ENCODE results near the gene GOLGA8M.
"Not testable (repeated sequence)": the region's sequence is repeated elsewhere in the genome, so short reads cannot be mapped to it uniquely, and the experiment has no call there.

The GOLGA8M gene, protein sequence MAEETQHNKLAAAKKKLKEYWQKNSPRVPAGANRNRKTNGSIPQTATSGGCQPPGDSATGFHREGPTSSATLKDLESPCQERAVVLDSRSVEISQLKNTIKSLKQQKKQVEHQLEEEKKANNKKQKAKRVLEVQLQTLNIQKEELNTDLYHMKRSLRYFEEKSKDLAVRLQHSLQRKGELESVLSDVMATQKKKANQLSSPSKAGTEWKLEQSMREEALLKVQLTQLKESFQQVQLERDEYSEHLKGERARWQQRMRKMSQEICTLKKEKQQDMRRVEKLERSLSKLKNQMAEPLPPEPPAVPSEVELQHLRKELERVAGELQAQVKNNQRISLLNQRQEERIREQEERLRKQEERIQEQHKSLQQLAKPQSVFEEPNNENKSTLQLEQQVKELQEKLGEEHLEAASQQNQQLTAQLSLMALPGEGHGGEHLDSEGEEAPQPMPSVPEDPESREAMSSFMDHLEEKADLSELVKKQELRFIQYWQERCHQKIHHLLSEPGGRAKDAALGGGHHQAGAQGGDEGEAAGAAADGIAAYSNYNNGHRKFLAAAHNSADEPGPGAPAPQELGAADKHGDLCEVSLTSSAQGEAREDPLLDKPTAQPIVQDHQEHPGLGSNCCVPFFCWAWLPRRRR

GRCh38 chr15:28712270-28712669, at the start of gene GOLGA8M:
TSS of gene GOLGA8M (minus strand) at chr15:28712421. CDS start at chr15:28712323, 98 bp downstream.
- H3K9me3 ChIP-seq (ENCODE audit: severe bottlenecking); H3K27ac ChIP-seq (ENCODE audit: poor library complexity, severe bottlenecking); ATAC-seq (ENCODE audit: low read depth); DNase-seq (ENCODE audit: low spot score); H3K27me3 ChIP-seq (ENCODE audit: insufficient read depth, poor library complexity, severe bottlenecking); H3K4me1 ChIP-seq (ENCODE audit: insufficient read depth, poor library complexity, severe bottlenecking); H3K4me3 ChIP-seq (ENCODE audit: severe bottlenecking); H3K36me3 ChIP-seq (ENCODE audit: low read depth): not testable (repeated sequence)

- not testable (repeated sequence) for DNase-seq (ENCODE audit: low spot score); ATAC-seq (ENCODE audit: low read depth); H3K4me1 ChIP-seq (ENCODE audit: insufficient read depth, poor library complexity, severe bottlenecking); H3K36me3 ChIP-seq (ENCODE audit: low read depth); H3K27ac ChIP-seq (ENCODE audit: poor library complexity, severe bottlenecking); H3K4me3 ChIP-seq (ENCODE audit: severe bottlenecking); H3K27me3 ChIP-seq (ENCODE audit: insufficient read depth, poor library complexity, severe bottlenecking); H3K9me3 ChIP-seq (ENCODE audit: severe bottlenecking)
Observed at GRCh38 chr15:28742890-28743289, 30.7 kb upstream of the GOLGA8M start.

DNA sequence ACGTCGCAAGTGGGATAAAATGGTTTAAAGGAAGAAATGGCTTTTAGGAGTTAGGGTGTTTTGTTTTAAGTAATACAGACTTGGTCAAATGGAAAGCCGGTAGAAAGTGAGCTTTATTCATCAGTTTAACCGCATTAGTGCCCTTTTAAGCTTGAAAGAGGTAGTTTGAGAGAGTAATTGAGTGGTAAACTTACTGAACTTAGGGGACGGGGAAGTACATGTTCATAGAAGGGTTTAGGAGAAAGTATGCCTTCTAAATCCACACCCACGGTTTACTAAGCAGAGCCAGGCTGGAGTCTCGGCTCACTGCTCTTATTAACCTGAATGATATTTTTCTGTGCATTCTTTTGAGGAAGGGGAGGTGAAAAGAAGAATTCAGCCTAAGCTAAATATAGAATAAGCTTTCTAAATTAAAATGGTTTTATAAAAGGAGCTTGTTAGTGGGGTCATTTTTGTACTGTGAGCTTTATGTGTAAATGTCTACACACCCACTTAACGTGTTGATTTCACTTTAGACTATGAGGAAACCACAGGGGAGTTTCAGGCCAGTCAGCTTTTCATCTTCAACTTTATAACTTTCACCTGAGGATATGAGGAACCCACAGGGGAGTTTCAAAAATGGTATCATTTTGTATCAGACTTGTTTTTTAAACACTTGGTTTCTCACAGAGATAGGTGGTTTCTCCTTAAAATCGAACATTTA, 26.5 kb upstream of the GOLGA8M start:
- not testable (repeated sequence) for H3K36me3 ChIP-seq (ENCODE audit: low read depth); H3K9me3 ChIP-seq (ENCODE audit: severe bottlenecking); H3K27ac ChIP-seq (ENCODE audit: poor library complexity, severe bottlenecking); ATAC-seq (ENCODE audit: low read depth); DNase-seq (ENCODE audit: low spot score); H3K27me3 ChIP-seq (ENCODE audit: insufficient read depth, poor library complexity, severe bottlenecking); H3K4me1 ChIP-seq (ENCODE audit: insufficient read depth, poor library complexity, severe bottlenecking)
- peak overlapping the region; percentile 9 for H3K4me3 ChIP-seq (ENCODE audit: severe bottlenecking)

GRCh38 chr15:28738200-28738561, 26.0 kb upstream of the GOLGA8M start:
- ATAC-seq (ENCODE audit: low read depth), result peak; percentile 66
- H3K4me1 ChIP-seq (ENCODE audit: insufficient read depth, poor library complexity, severe bottlenecking); DNase-seq (ENCODE audit: low spot score); H3K27ac ChIP-seq (ENCODE audit: poor library complexity, severe bottlenecking); H3K9me3 ChIP-seq (ENCODE audit: severe bottlenecking); H3K27me3 ChIP-seq (ENCODE audit: insufficient read depth, poor library complexity, severe bottlenecking); H3K36me3 ChIP-seq (ENCODE audit: low read depth): not testable (repeated sequence)
- H3K4me3 ChIP-seq (ENCODE audit: severe bottlenecking), result peak overlapping the region; percentile 93

DNA sequence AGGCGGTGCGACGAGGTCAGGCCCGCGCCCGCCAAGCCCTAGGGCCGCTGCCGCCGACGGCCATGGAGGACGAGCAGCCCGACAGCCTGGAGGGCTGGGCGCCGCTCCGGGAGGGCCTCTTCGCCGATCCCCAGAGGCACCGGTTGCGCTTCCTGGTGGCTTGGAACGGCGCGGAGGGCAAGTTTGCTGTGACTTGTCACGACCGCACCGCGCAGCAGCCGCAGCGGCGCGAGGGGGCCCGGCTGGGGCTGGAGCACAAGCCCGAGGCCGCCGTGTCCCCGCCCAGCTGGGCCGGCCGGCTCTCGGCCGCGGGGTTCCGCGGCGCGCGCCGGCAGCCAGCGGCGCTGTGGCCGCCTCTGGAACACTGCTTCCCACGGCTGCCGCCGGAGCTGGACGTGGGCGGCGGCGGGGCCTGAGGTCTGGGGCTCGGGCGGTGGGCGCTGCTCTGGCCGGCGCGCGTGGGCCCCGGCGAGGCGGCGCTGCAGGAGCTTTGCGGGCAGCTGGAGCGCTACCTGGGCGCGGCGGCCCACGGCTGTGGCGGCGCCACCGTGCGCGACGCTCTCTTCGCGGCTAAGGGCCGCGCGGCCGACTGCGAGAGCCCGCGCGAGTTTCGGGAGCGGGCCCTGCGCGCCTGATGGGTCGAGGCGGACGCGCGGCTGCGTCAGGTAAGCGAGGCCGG, 25.4 kb upstream of the GOLGA8M start:
- H3K4me3 ChIP-seq (ENCODE audit: severe bottlenecking), result peak overlapping the region; percentile 93
- not testable (repeated sequence) for DNase-seq (ENCODE audit: low spot score); H3K4me1 ChIP-seq (ENCODE audit: insufficient read depth, poor library complexity, severe bottlenecking)

GRCh38 chr15:28728061-28728460, 15.8 kb upstream of the GOLGA8M start:
- H3K27me3 ChIP-seq (ENCODE audit: insufficient read depth, poor library complexity, severe bottlenecking); H3K27ac ChIP-seq (ENCODE audit: poor library complexity, severe bottlenecking); H3K9me3 ChIP-seq (ENCODE audit: severe bottlenecking); H3K36me3 ChIP-seq (ENCODE audit: low read depth); H3K4me1 ChIP-seq (ENCODE audit: insufficient read depth, poor library complexity, severe bottlenecking); H3K4me3 ChIP-seq (ENCODE audit: severe bottlenecking); ATAC-seq (ENCODE audit: low read depth); DNase-seq (ENCODE audit: low spot score): not testable (repeated sequence)
- peak; percentile 33 for TF ChIP-seq CTCF (IDR thresholded peaks at IDR 0.05; ENCODE audit: poor library complexity, severe bottlenecking)

More for the DNA sequence above, 25.4 kb upstream of the GOLGA8M start:
- not testable (repeated sequence) for H3K27ac ChIP-seq (ENCODE audit: poor library complexity, severe bottlenecking); H3K9me3 ChIP-seq (ENCODE audit: severe bottlenecking); H3K27me3 ChIP-seq (ENCODE audit: insufficient read depth, poor library complexity, severe bottlenecking); H3K36me3 ChIP-seq (ENCODE audit: low read depth)
- TF ChIP-seq CTCF (IDR thresholded peaks at IDR 0.05; ENCODE audit: poor library complexity, severe bottlenecking), result peak; percentile 13
- ATAC-seq (ENCODE audit: low read depth), result peak; percentile 86

- H3K36me3 ChIP-seq (ENCODE audit: low read depth); H3K27me3 ChIP-seq (ENCODE audit: insufficient read depth, poor library complexity, severe bottlenecking); DNase-seq (ENCODE audit: low spot score); H3K27ac ChIP-seq (ENCODE audit: poor library complexity, severe bottlenecking); H3K4me3 ChIP-seq (ENCODE audit: severe bottlenecking); H3K4me1 ChIP-seq (ENCODE audit: insufficient read depth, poor library complexity, severe bottlenecking); H3K9me3 ChIP-seq (ENCODE audit: severe bottlenecking); ATAC-seq (ENCODE audit: low read depth): not testable (repeated sequence)
Observed at GRCh38 chr15:28727026-28727425, 14.8 kb upstream of the GOLGA8M start.
